Neuronal stem cell (in vitro differentiated cells): ENCODE data around the gene SIRT6.
"Not testable (repeated sequence)": the region's sequence is repeated elsewhere in the genome, so short reads cannot be mapped to it uniquely, and the experiment has no call there.

Experiments used
- DNase-seq: peaks from one replicate; pipeline ENCODE4 v3.0.0-alpha.2; 2013; ENCODE audit warnings: low spot score
- H2AFZ ChIP-seq: one replicate; pipeline ENCODE4 v1.6.1; 2013; ENCODE audit warnings: mild to moderate bottlenecking, low read length, inconsistent platforms
- H2AK5ac ChIP-seq: 2 replicates; pipeline ENCODE4 v1.6.1; 2013; ENCODE audit warnings: low read depth, mild to moderate bottlenecking, inconsistent platforms, low read length, moderate library complexity, mixed read lengths
- H2BK120ac ChIP-seq: 2 replicates; pipeline ENCODE4 v1.6.1; 2013; ENCODE audit warnings: low read depth, mild to moderate bottlenecking, inconsistent platforms, low read length, moderate library complexity, mixed read lengths
- H2BK12ac ChIP-seq: one replicate; pipeline ENCODE4 v1.6.1; 2013; ENCODE audit warnings: low read length, inconsistent platforms
- H2BK15ac ChIP-seq: 2 replicates; pipeline ENCODE4 v1.6.1; 2013; ENCODE audit warnings: mild to moderate bottlenecking, low read length, inconsistent platforms, mixed read lengths
- H2BK5ac ChIP-seq: one replicate; pipeline ENCODE4 v1.6.1; 2013; ENCODE audit warnings: inconsistent platforms, mild to moderate bottlenecking, low read length, moderate library complexity
- H3K14ac ChIP-seq: one replicate; pipeline ENCODE4 v1.6.1; 2013; ENCODE audit warnings: low read length, inconsistent platforms
- H3K18ac ChIP-seq: 2 replicates; pipeline ENCODE4 v1.6.1; 2013; ENCODE audit warnings: low read length, inconsistent platforms
- H3K23ac ChIP-seq: 2 replicates; pipeline ENCODE4 v1.6.1; 2013; ENCODE audit warnings: low read depth, mild to moderate bottlenecking, mixed read lengths, low read length, inconsistent platforms; ENCODE audit not compliant: poor library complexity
- H3K27ac ChIP-seq: replicated peaks from 3 replicates; pipeline ENCODE4 v1.5.1; 2013; ENCODE audit warnings: low read length, inconsistent platforms
- H3K27me3 ChIP-seq, 3 experiments: 2 replicates each; pipeline ENCODE4 v1.6.1; 2013; ENCODE audit warnings: low read length in 3 of 3, mild to moderate bottlenecking in 2 of 3, inconsistent platforms in 1 of 3, low read depth in 1 of 3, mixed read lengths in 1 of 3, moderate library complexity in 1 of 3; ENCODE audit not compliant: control insufficient read depth in 3 of 3, insufficient read depth in 3 of 3
- H3K36me3 ChIP-seq, 2 donors: replicated peaks in 1 of 2; 2 replicates each; pipeline ENCODE4 v1.6.1; 2013; ENCODE audit warnings: low read length in 2 of 2; ENCODE audit not compliant: control insufficient read depth in 2 of 2, insufficient read depth in 2 of 2
- H3K4ac ChIP-seq: 2 replicates; pipeline ENCODE4 v1.6.1; 2013; ENCODE audit warnings: inconsistent platforms, mild to moderate bottlenecking, low read length, moderate library complexity
- H3K4me1 ChIP-seq, 2 donors: 1 replicate in 1 of 2; 2 replicates in 1 of 2; pipeline ENCODE4 v1.6.1; 2013; ENCODE audit warnings: low read length in 2 of 2, low read depth in 1 of 2; ENCODE audit not compliant: control insufficient read depth in 2 of 2, insufficient read depth in 1 of 2
- H3K4me2 ChIP-seq: one replicate; pipeline ENCODE4 v1.6.1; 2013; ENCODE audit warnings: mild to moderate bottlenecking, low read length, inconsistent platforms; ENCODE audit not compliant: insufficient read depth, poor library complexity, severe bottlenecking
- H3K4me3 ChIP-seq, 2 donors: 2 replicates each; pipeline ENCODE4 v1.5.1; 2013; ENCODE audit warnings: low read length in 2 of 2, mild to moderate bottlenecking in 2 of 2, inconsistent platforms in 1 of 2, moderate library complexity in 1 of 2
- H3K79me1 ChIP-seq: one replicate; pipeline ENCODE4 v1.6.1; 2013; ENCODE audit warnings: low read depth, mild to moderate bottlenecking, inconsistent platforms, low read length, moderate library complexity
- H3K9ac ChIP-seq: one replicate; pipeline ENCODE4 v1.6.1; 2013; ENCODE audit warnings: mild to moderate bottlenecking, low read depth, low read length, inconsistent platforms; ENCODE audit not compliant: poor library complexity
- H3K9me3 ChIP-seq, 2 donors: replicated peaks in 1 of 2; 2 replicates each; pipeline versions ENCODE3 to v1.6.1; 2013; ENCODE audit warnings: low read length in 2 of 2, mild to moderate bottlenecking in 2 of 2, inconsistent platforms in 1 of 2, low read depth in 1 of 2, mixed read lengths in 1 of 2, moderate library complexity in 1 of 2; ENCODE audit not compliant: control insufficient read depth in 2 of 2, insufficient read depth in 1 of 2
- H4K8ac ChIP-seq: one replicate; pipeline ENCODE4 v1.6.1; 2013; ENCODE audit warnings: low read depth, mild to moderate bottlenecking, inconsistent platforms, low read length, moderate library complexity
- H4K91ac ChIP-seq: one replicate; pipeline ENCODE4 v1.6.1; 2013; ENCODE audit warnings: low read length, low read depth, mild to moderate bottlenecking, inconsistent platforms; ENCODE audit not compliant: poor library complexity
- WGBS, 2 donors: extraction: QIAGEN DNeasy Blood & Tissue Kit; methylation state at CpG; one replicate each; pipeline ENCODE4 v1.1.7; 2013; ENCODE audit warnings: missing lambda C conversion rate in 2 of 2, mixed read lengths in 1 of 2; ENCODE audit not compliant: insufficient read length in 2 of 2, insufficient replicate concordance in 1 of 2; ENCODE audit errors: extremely low coverage in 2 of 2; 5-methylcytosine and 5-hydroxymethylcytosine counted together

The SIRT6 gene

GRCh38 chr19:4134351-4134750, 48.0 kb downstream of the SIRT6 start:
- Histone ChIP-seq H2AK5ac (no peak overlapping the region), H3K14ac (no peak overlapping the region), H4K8ac (no peak overlapping the region), H3K23ac (no peak overlapping the region), H4K91ac (no peak overlapping the region), H3K4me2 (no peak overlapping the region), H2AFZ (peak overlapping the region; percentile 19), H3K9me3 (no peaks in the 10 kb centered on the region), H3K9ac (no peak overlapping the region), H3K36me3 (no peaks in the 10 kb centered on the region), H2BK15ac (no peak overlapping the region), H2BK5ac (no peak overlapping the region), H2BK120ac (no peak overlapping the region), H3K4ac (no peak overlapping the region), H3K27me3 (no peaks in the 10 kb centered on the region), H3K27ac (no peak overlapping the region), H3K4me1 (peaks cover 0 to 3% of the 10 kb centered on the region in 2 donors), H3K4me3 (no peak overlapping the region), H3K18ac (no peak overlapping the region), H2BK12ac (no peak overlapping the region), H3K79me1 (no peaks in the 10 kb centered on the region)
- WGBS, 2 donors, result no CpG with 5 or more reads among the region's 6 CpGs
- no peak for DNase-seq

GRCh38 chr19:4130744-4131438, 51.5 kb downstream of the SIRT6 start:
- no peak overlapping the region for H3K27ac ChIP-seq

DNA sequence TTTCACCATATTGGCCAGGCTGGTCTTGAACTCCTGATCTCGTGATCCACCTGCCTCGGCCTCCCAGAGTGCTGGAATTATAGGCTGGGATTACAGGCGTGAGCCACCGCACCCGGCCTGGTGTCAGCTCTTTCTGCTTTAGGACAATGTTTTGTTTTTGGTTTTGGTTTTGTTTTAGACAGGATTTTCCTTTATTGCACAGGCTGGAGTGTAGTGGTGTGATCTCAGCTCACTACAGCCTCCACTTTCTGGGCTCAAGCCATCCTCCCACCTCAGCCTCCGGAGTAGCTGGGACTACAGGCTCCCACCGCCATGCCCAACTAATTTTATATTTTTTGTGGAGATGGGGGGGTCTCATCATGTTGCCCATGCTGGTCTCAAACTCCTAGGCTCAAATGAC, 53.3 kb downstream of the SIRT6 start:
- H3K4ac ChIP-seq, H4K91ac ChIP-seq, H3K23ac ChIP-seq, H3K27me3 ChIP-seq, H2BK5ac ChIP-seq, H3K36me3 ChIP-seq, H2AK5ac ChIP-seq, H2BK12ac ChIP-seq, H2BK120ac ChIP-seq, H2BK15ac ChIP-seq, H3K9me3 ChIP-seq, DNase-seq, H2AFZ ChIP-seq, H3K4me3 ChIP-seq, H3K79me1 ChIP-seq, H3K4me2 ChIP-seq, H3K14ac ChIP-seq, H4K8ac ChIP-seq, H3K4me1 ChIP-seq, H3K9ac ChIP-seq, H3K27ac ChIP-seq, H3K18ac ChIP-seq: not testable (repeated sequence)
- WGBS, 2 donors, result no CpG with 5 or more reads among the region's 7 CpGs

More at GRCh38 chr19:4130744-4131438, 51.5 kb downstream of the SIRT6 start:
- Histone ChIP-seq H4K8ac (no peak overlapping the region), H2BK15ac (no peak overlapping the region), H3K4me1 (peaks cover 0 to 3% of the 10 kb centered on the region in 2 donors), H3K79me1 (no peaks in the 10 kb centered on the region), H3K4ac (no peak overlapping the region), H2BK120ac (no peak overlapping the region), H3K14ac (no peak overlapping the region), H3K23ac (no peak overlapping the region), H3K9ac (no peak overlapping the region), H3K9me3 (no peaks in the 10 kb centered on the region), H2BK12ac (no peak overlapping the region), H3K4me2 (no peak overlapping the region), H3K18ac (no peak overlapping the region), H2BK5ac (no peak overlapping the region), H2AK5ac (no peak overlapping the region), H4K91ac (no peak overlapping the region), H3K27me3 (no peaks in the 10 kb centered on the region), H3K4me3 (no peak overlapping the region), H2AFZ (peak overlapping the region; percentile 61), H3K36me3 (no peaks in the 10 kb centered on the region)
- WGBS, 2 donors, result no CpG with 5 or more reads among the region's 8 CpGs
- no peak for DNase-seq

DNA sequence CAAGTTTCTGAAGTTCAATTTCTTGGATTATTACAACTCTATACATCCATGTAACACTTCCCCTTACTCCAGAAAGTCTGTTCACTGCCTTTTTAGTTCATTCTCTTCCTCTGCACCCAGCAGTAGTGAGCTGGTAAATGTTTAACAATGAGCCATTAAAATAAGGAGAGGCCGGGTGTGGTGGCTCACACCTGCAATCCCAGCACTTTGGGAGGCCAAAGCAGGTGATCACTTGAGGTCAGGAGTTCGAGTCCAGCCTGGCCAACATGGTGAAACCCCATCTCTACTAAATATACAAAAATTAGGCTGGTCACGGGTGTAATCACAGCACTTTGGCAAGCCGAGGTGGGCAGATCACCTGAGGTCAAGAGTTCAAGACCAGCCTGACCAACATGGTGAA, 55.0 kb downstream of the SIRT6 start:
- H3K9ac ChIP-seq, H2AK5ac ChIP-seq, H3K18ac ChIP-seq, H3K27me3 ChIP-seq, H2BK15ac ChIP-seq, H3K27ac ChIP-seq, H3K36me3 ChIP-seq, H2BK120ac ChIP-seq, H2BK12ac ChIP-seq, H4K8ac ChIP-seq, H3K4ac ChIP-seq, H3K4me2 ChIP-seq, H3K9me3 ChIP-seq, H3K4me3 ChIP-seq, H2BK5ac ChIP-seq, H3K23ac ChIP-seq, DNase-seq, H2AFZ ChIP-seq, H3K14ac ChIP-seq, H4K91ac ChIP-seq: not testable (repeated sequence)
- no CpG with 5 or more reads among the region's 4 CpGs for WGBS, 2 donors
- Histone ChIP-seq H3K79me1 (peaks cover 10% of the 10 kb centered on the region), H3K4me1 (peaks cover 7 to 11% of the 10 kb centered on the region in 2 donors)
